ENCODE results near the gene ENPEP. TPM values are rescaled to one million over a fixed set of nuclear protein-coding genes. Genes with fewer than 3 reads are reported as not detected.

ENPEP gene
- polyA plus RNA-seq, 1 experiment: 0.14 TPM

- ChIA-PET CTCF (interaction anchor here (0.6 to 1.2 kb wide), 6 partner anchors 8 to 481 kb away, joined by 3 to 6 read pairs (median 4); no protein-coding TSS in a partner anchor), POLR2A (interaction anchor here (0.7 kb wide), 1 partner anchor 282 kb away, joined by 3 read pairs; the partner anchor contains the start of gene ELOVL6)
- H3K27ac ChIP-seq (ENCODE audit: low read depth, low read length): no peak overlapping the region
- no peaks in the 10 kb centered on the region for H3K27me3 ChIP-seq (ENCODE audit: control insufficient read depth, insufficient read depth, low read length)
- no peaks in the 10 kb centered on the region for H3K9me3 ChIP-seq (ENCODE audit: control insufficient read depth, insufficient read depth, low read length)
- H3K4me3 ChIP-seq (ENCODE audit: low read depth, low read length): no peak overlapping the region
- DNase-seq (ENCODE audit: low read depth, low spot score): peak; percentile 73
- TF ChIP-seq, protein P1, sequence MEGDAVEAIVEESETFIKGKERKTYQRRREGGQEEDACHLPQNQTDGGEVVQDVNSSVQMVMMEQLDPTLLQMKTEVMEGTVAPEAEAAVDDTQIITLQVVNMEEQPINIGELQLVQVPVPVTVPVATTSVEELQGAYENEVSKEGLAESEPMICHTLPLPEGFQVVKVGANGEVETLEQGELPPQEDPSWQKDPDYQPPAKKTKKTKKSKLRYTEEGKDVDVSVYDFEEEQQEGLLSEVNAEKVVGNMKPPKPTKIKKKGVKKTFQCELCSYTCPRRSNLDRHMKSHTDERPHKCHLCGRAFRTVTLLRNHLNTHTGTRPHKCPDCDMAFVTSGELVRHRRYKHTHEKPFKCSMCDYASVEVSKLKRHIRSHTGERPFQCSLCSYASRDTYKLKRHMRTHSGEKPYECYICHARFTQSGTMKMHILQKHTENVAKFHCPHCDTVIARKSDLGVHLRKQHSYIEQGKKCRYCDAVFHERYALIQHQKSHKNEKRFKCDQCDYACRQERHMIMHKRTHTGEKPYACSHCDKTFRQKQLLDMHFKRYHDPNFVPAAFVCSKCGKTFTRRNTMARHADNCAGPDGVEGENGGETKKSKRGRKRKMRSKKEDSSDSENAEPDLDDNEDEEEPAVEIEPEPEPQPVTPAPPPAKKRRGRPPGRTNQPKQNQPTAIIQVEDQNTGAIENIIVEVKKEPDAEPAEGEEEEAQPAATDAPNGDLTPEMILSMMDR (IDR thresholded peaks at IDR 0.05; ENCODE audit: low read depth, low read length): peak; percentile 57
Measured at GRCh38 chr4:110480031-110480549, 4.1 kb downstream of the ENPEP start.

DNA sequence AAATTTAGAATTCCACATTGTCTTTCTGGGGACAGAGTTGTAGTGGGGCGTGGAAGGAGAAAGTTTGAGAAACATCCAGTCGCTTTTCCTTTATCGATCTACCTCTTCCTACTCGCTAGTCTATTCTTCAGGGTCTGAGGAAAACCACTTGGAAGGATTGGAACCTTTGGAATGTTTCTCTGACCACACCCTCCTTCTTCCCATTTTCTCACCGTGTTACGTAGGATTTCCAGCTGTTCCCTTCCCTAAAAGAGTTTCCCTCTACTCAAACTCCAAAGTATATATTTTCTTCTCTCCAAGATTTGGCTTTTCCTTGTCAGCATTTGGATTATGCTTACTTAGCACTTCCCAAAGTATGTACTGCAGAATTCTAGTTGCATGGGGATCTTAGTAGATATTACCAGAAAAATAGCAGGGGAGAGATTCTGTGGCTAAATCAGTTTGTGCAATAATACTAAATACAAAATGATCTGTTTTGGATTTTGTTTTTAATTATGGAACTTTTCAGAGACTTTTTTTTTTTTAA lies 4.9 kb downstream of the ENPEP start:
- H3K27ac ChIP-seq (ENCODE audit: low read depth, low read length): no peak overlapping the region
- DNase-seq (ENCODE audit: low read depth, low spot score): no peak
- no peaks in the 10 kb centered on the region for H3K27me3 ChIP-seq (ENCODE audit: control insufficient read depth, insufficient read depth, low read length)
- H3K4me3 ChIP-seq (ENCODE audit: low read depth, low read length): no peak overlapping the region
- TF ChIP-seq, protein P1 (IDR thresholded peaks at IDR 0.05; ENCODE audit: low read depth, low read length): no peak
- H3K9me3 ChIP-seq (ENCODE audit: control insufficient read depth, insufficient read depth, low read length): no peaks in the 10 kb centered on the region
- POLR2A ChIA-PET: no interaction called here
- CTCF ChIA-PET: interaction anchor here (0.6 to 1.2 kb wide), 4 partner anchors 8 to 482 kb away, joined by 3 to 6 read pairs (median 3); no protein-coding TSS in a partner anchor

DNA sequence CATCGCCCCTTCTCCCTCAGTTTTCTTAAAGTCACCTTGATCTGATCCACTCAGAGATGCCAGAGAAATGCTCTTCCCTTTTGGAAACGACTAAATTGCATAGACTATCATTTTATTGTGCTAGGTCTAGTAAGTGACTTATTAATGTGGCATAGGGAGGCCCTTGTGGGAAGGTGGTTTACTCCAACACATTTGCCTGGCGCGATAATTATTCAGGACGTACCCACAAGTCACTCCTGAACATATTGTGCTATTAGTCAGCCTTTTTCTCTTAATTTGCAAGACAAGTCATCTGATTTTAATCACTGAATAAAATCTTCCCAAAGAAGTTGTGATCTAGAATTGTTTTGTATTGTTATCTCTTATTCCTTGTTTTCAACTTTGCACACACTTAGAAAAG lies 7.6 kb downstream of the ENPEP start:
- ChIA-PET CTCF (interaction anchor here (2.7 kb wide), 1 partner anchor 26 kb away, joined by 7 read pairs; no protein-coding TSS in a partner anchor), POLR2A (no interaction called here)
- no peak for DNase-seq (ENCODE audit: low read depth, low spot score)
- H3K4me3 ChIP-seq (ENCODE audit: low read depth, low read length): no peak overlapping the region
- no peaks in the 10 kb centered on the region for H3K9me3 ChIP-seq (ENCODE audit: control insufficient read depth, insufficient read depth, low read length)
- TF ChIP-seq, protein P1 (IDR thresholded peaks at IDR 0.05; ENCODE audit: low read depth, low read length): no peak
- H3K27me3 ChIP-seq (ENCODE audit: control insufficient read depth, insufficient read depth, low read length): no peaks in the 10 kb centered on the region
- no peak overlapping the region for H3K27ac ChIP-seq (ENCODE audit: low read depth, low read length)

DNA sequence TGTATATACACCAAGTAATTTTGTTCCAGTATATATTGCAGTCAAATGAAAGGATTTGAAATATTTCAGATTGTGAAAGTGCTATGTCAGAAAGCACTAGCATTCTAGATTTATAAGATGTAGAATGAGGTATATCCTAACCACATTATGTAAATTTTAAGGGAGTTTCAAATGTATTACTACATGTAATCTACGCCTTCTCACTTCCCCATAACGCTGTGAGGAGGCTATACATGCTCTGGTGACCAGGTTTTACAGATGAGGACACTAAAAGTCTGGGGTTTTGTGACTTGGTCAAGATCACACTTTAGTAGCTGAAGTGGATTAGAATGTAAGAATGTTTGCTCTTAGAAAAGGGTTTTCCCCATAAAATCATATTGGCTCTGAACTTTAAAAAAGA lies 8.1 kb downstream of the ENPEP start:
- no peak for DNase-seq (ENCODE audit: low read depth, low spot score)
- H3K27me3 ChIP-seq (ENCODE audit: control insufficient read depth, insufficient read depth, low read length): no peaks in the 10 kb centered on the region
- H3K9me3 ChIP-seq (ENCODE audit: control insufficient read depth, insufficient read depth, low read length): no peaks in the 10 kb centered on the region
- no peak overlapping the region for H3K27ac ChIP-seq (ENCODE audit: low read depth, low read length)
- ChIA-PET CTCF (interaction anchor here (2.7 kb wide), 1 partner anchor 25 kb away, joined by 7 read pairs; no protein-coding TSS in a partner anchor), POLR2A (no interaction called here)
- H3K4me3 ChIP-seq (ENCODE audit: low read depth, low read length): no peak overlapping the region
- TF ChIP-seq, protein P1 (IDR thresholded peaks at IDR 0.05; ENCODE audit: low read depth, low read length): no peak

GRCh38 chr4:110484767-110485166 lies 8.8 kb downstream of the ENPEP start:
- ChIA-PET POLR2A (no interaction called here), CTCF (interaction anchor here (2.7 kb wide), 1 partner anchor 24 kb away, joined by 7 read pairs; no protein-coding TSS in a partner anchor)
- Histone ChIP-seq H3K9me3 (ENCODE audit: control insufficient read depth, insufficient read depth, low read length) (no peaks in the 10 kb centered on the region), H3K4me3 (ENCODE audit: low read depth, low read length) (no peak overlapping the region), H3K27me3 (ENCODE audit: control insufficient read depth, insufficient read depth, low read length) (no peaks in the 10 kb centered on the region), H3K27ac (ENCODE audit: low read depth, low read length) (no peak overlapping the region)
- TF ChIP-seq, protein P1 (IDR thresholded peaks at IDR 0.05; ENCODE audit: low read depth, low read length): no peak
- peak; percentile 50 for DNase-seq (ENCODE audit: low read depth, low spot score)

Measured in AG04450 (cell line).